Ascending aorta (tissue), 2 donors: Measurements from ENCODE around the gene LLGL2. TPM values are rescaled to one million over a fixed set of nuclear protein-coding genes. Genes with fewer than 3 reads are reported as not detected.

Experiments
- DNase-seq, 2 donors: peaks; one replicate each; pipeline ENCODE4 v3.0.0-alpha.2; 2019; ENCODE audit warnings: low spot score in 2 of 2
- H3K27ac ChIP-seq, 2 donors: fragments of 200-600 bp; sonication (generic); one replicate each; pipeline ENCODE4 v1.5.1; 2016 to 2017; ENCODE audit warnings: mild to moderate bottlenecking in 1 of 2
- H3K27me3 ChIP-seq: fragments of 200-600 bp; sonication (generic); one replicate; pipeline ENCODE4 v1.5.1; 2017
- H3K36me3 ChIP-seq, 2 donors: fragments of 200-600 bp; sonication (generic); one replicate each; pipeline ENCODE4 v1.5.1; 2016
- H3K4me1 ChIP-seq, 2 donors: fragments of 200-600 bp; sonication (generic); one replicate each; pipeline ENCODE4 v1.5.1; 2016 to 2017; ENCODE audit warnings: mild to moderate bottlenecking in 1 of 2
- H3K4me3 ChIP-seq, 2 donors: fragments of 200-600 bp; sonication (generic); one replicate each; pipeline ENCODE4 v1.5.1; 2016 to 2017; ENCODE audit warnings: mild to moderate bottlenecking in 1 of 2
- H3K9me3 ChIP-seq, 2 donors: fragments of 200-600 bp; sonication (generic); one replicate each; pipeline ENCODE4 v1.5.1; 2016
- CTCF ChIP-seq, 3 experiments: fragments of 200-600 bp in 2 of 3; fragments of 450-650 bp in 1 of 3; sonication (generic) in 2 of 3; IDR thresholded peaks; one replicate each; pipeline ENCODE4 v1.5.1; 2016 to 2019; ENCODE audit warnings: antibody characterized with exemption in 3 of 3, mild to moderate bottlenecking in 1 of 3, moderate library complexity in 1 of 3
- intact Hi-C: fragments of 100-400 bp; cut with DNase I; formaldehyde crosslinking; loops from one replicate; pipeline ENCODE4 v1.15.1; 2023
- total RNA-seq: library from RNA; depleted of rRNA; stranded (reverse); fragments of >200 nt; gene quantifications from one replicate; pipeline ENCODE4 v1.1.0, GENCODE V29; 2016

LLGL2 gene
- total RNA-seq, 1 donor from 2014 or later: 41.8 TPM

GRCh38 chr17:75602644-75603043 lies 77.1 kb downstream of the LLGL2 start:
- intact Hi-C loops: no loop called here

GRCh38 chr17:75603123-75603522 lies 77.6 kb downstream of the LLGL2 start:
- no peaks in the 10 kb centered on the region for H3K27me3 ChIP-seq
- H3K4me1 ChIP-seq: no peaks in the 10 kb centered on the region
- no peaks in the 10 kb centered on the region for H3K36me3 ChIP-seq
- H3K4me3 ChIP-seq: no peak overlapping the region
- DNase-seq: no peak
- intact Hi-C loops: no loop called here
- TF ChIP-seq CTCF (IDR thresholded peaks at IDR 0.05): no peak
- H3K9me3 ChIP-seq: no peaks in the 10 kb centered on the region
- H3K27ac ChIP-seq: no peak overlapping the region

More at GRCh38 chr17:75602644-75603043, 77.1 kb downstream of the LLGL2 start:
- no peak for TF ChIP-seq CTCF (IDR thresholded peaks at IDR 0.05)
- Histone ChIP-seq H3K27me3 (no peaks in the 10 kb centered on the region), H3K9me3 (no peaks in the 10 kb centered on the region), H3K27ac (no peak overlapping the region), H3K4me1 (no peaks in the 10 kb centered on the region), H3K36me3 (no peaks in the 10 kb centered on the region), H3K4me3 (no peak overlapping the region)
- DNase-seq: no peak

- H3K36me3 ChIP-seq: no peaks in the 10 kb centered on the region
- H3K4me3 ChIP-seq: no peak overlapping the region
- no peak for DNase-seq
- H3K9me3 ChIP-seq: no peaks in the 10 kb centered on the region
- TF ChIP-seq CTCF (IDR thresholded peaks at IDR 0.05): no peak
- no peak overlapping the region for H3K27ac ChIP-seq
- intact Hi-C loops: no loop called here
- H3K4me1 ChIP-seq: no peaks in the 10 kb centered on the region
- no peaks in the 10 kb centered on the region for H3K27me3 ChIP-seq
These were observed 78.7 kb downstream of the LLGL2 start for GRCh38 chr17:75604034-75604695.

GRCh38 chr17:75605790-75606189 lies 80.3 kb downstream of the LLGL2 start:
- no peaks in the 10 kb centered on the region for H3K4me1 ChIP-seq
- TF ChIP-seq CTCF (IDR thresholded peaks at IDR 0.05): no peak
- H3K27me3 ChIP-seq: no peaks in the 10 kb centered on the region
- intact Hi-C loops: no loop called here
- no peak for DNase-seq
- no peak overlapping the region for H3K4me3 ChIP-seq
- no peak overlapping the region for H3K27ac ChIP-seq
- H3K9me3 ChIP-seq: no peaks in the 10 kb centered on the region
- no peaks in the 10 kb centered on the region for H3K36me3 ChIP-seq

GRCh38 chr17:75607086-75607485 lies 81.6 kb downstream of the LLGL2 start:
- Histone ChIP-seq H3K4me1 (no peaks in the 10 kb centered on the region), H3K9me3 (no peaks in the 10 kb centered on the region), H3K27me3 (no peaks in the 10 kb centered on the region), H3K36me3 (no peaks in the 10 kb centered on the region), H3K27ac (no peak overlapping the region), H3K4me3 (no peak overlapping the region)
- no peak for TF ChIP-seq CTCF (IDR thresholded peaks at IDR 0.05)
- DNase-seq: no peak
- intact Hi-C loops: no loop called here
